ENCODE results near the gene CCNJ. TPM values are rescaled to one million over a fixed set of nuclear protein-coding genes. Genes with fewer than 3 reads are reported as not detected.
A peak's percentile ranks its signal among the peaks of the same experiment; 100 is the strongest.
"Not testable (repeated sequence)": the region's sequence is repeated elsewhere in the genome, so short reads cannot be mapped to it uniquely, and the experiment has no call there.

The CCNJ gene
- polyA plus RNA-seq (ENCODE audit: insufficient read length in 3 of 3): 10 to 100 TPM; 14.7 to 17.7 (median 17.0) TPM
- long read RNA-seq, donor 1, transcript CCNJ-203 (6 exons, 2,677 nt): major isoform, 6 of 6 reads
- long read RNA-seq, donor 1, partial matches to known transcripts: 0 of 6 reads
- long read RNA-seq, donor 1, other reads (novel, unspliced or antisense): 0 of 6 reads
- long read RNA-seq, donor 2, transcript CCNJ-203 (6 exons, 2,677 nt): major isoform, 5 of 5 reads
- long read RNA-seq, donor 2, partial matches to known transcripts: 0 of 5 reads
- long read RNA-seq, donor 2, other reads (novel, unspliced or antisense): 0 of 5 reads
- long read RNA-seq, donor 3, full-length matches to known transcripts: 10 of 10 reads
- long read RNA-seq, donor 3, partial matches to known transcripts: 0 of 10 reads
- long read RNA-seq, donor 3, other reads (novel, unspliced or antisense): 0 of 10 reads
- long read RNA-seq, donor 4, partial matches to known transcripts: 0 of 2 reads
- long read RNA-seq, donor 4, other reads (novel, unspliced or antisense): 0 of 2 reads
- long read RNA-seq, donor 5: 0 reads
- long read RNA-seq, donor 6, transcript CCNJ-203 (6 exons, 2,677 nt): major isoform, 8 of 9 reads
- long read RNA-seq, donor 6, partial matches to known transcripts: 0 of 9 reads
- long read RNA-seq, donor 6, other reads (novel, unspliced or antisense): 0 of 9 reads
- long read RNA-seq, donor 7, partial matches to known transcripts: 6 of 6 reads
- long read RNA-seq, donor 7, other reads (novel, unspliced or antisense): 0 of 6 reads
- long read RNA-seq, donor 8, partial matches to known transcripts: 0 of 3 reads
- long read RNA-seq, donor 8, other reads (novel, unspliced or antisense): 0 of 3 reads
- long read RNA-seq, donor 9, full-length matches to known transcripts: 1 of 1 reads
- long read RNA-seq, donor 9, partial matches to known transcripts: 0 of 1 reads
- long read RNA-seq, donor 9, other reads (novel, unspliced or antisense): 0 of 1 reads
- long read RNA-seq, donor 10, full-length matches to known transcripts: 9 of 30 reads
- long read RNA-seq, donor 10, partial matches to known transcripts: 21 of 30 reads
- long read RNA-seq, donor 10, other reads (novel, unspliced or antisense): 0 of 30 reads
- long read RNA-seq, donor 11, transcript CCNJ-203 (6 exons, 2,677 nt): major isoform, 5 of 5 reads
- long read RNA-seq, donor 11, partial matches to known transcripts: 0 of 5 reads
- long read RNA-seq, donor 11, other reads (novel, unspliced or antisense): 0 of 5 reads
- long read RNA-seq, donor 12, partial matches to known transcripts: 0 of 1 reads
- long read RNA-seq, donor 12, other reads (novel, unspliced or antisense): 0 of 1 reads
- long read RNA-seq, donor 13: 0 reads
- long read RNA-seq, donor 14, partial matches to known transcripts: 0 of 5 reads
- long read RNA-seq, donor 14, other reads (novel, unspliced or antisense): 0 of 5 reads
- long read RNA-seq, donor 15: 0 reads
- long read RNA-seq, donor 16, transcript CCNJ-203 (6 exons, 2,677 nt): major isoform, 6 of 9 reads
- long read RNA-seq, donor 16, partial matches to known transcripts: 0 of 9 reads
- long read RNA-seq, donor 16, other reads (novel, unspliced or antisense): 0 of 9 reads

- peak; percentile 59 to 88 (median 81) for DNase-seq (ENCODE audit: extremely low read depth in 1 of 11, low read depth in 9 of 11, low spot score in 4 of 11)
Observed at GRCh38 chr10:96043033-96043892, at the start of gene CCNJ. TSS of gene CCNJ (plus strand) at chr10:96043583. CDS start at chr10:96044394, 811 bp downstream.

- not testable (repeated sequence) for DNase-seq (ENCODE audit: extremely low read depth in 1 of 11, low read depth in 9 of 11, low spot score in 4 of 11)
Observed at GRCh38 chr10:95994376-95994775, 49.0 kb upstream of the CCNJ start.

GRCh38 chr10:95998255-95998784 lies 45.1 kb upstream of the CCNJ start:
- DNase-seq (ENCODE audit: extremely low read depth in 1 of 11, low read depth in 9 of 11, low spot score in 4 of 11): no peak

GRCh38 chr10:96013956-96014355 lies 29.4 kb upstream of the CCNJ start:
- DNase-seq (ENCODE audit: extremely low read depth in 1 of 11, low read depth in 9 of 11, low spot score in 4 of 11): no peak

GRCh38 chr10:96014473-96015102 lies 28.8 kb upstream of the CCNJ start:
- no peak for DNase-seq (ENCODE audit: extremely low read depth in 1 of 11, low read depth in 9 of 11, low spot score in 4 of 11)

GRCh38 chr10:96017191-96017687 lies 26.1 kb upstream of the CCNJ start:
- DNase-seq (ENCODE audit: extremely low read depth in 1 of 11, low read depth in 9 of 11, low spot score in 4 of 11): peak; percentile 47 to 90 (median 80)

- no peak for DNase-seq (ENCODE audit: extremely low read depth in 1 of 11, low read depth in 9 of 11, low spot score in 4 of 11)
Observed at GRCh38 chr10:96021332-96021731, 22.1 kb upstream of the CCNJ start.

- DNase-seq (ENCODE audit: extremely low read depth in 1 of 11, low read depth in 9 of 11, low spot score in 4 of 11): no peak
Observed at GRCh38 chr10:96022739-96023138, 20.6 kb upstream of the CCNJ start.

GRCh38 chr10:96023168-96023567 lies 20.2 kb upstream of the CCNJ start:
- no peak for DNase-seq (ENCODE audit: extremely low read depth in 1 of 11, low read depth in 9 of 11, low spot score in 4 of 11)

- peak in 1 of 11 donors; percentile 3 for DNase-seq (ENCODE audit: extremely low read depth in 1 of 11, low read depth in 9 of 11, low spot score in 4 of 11)
Observed at GRCh38 chr10:96025566-96025965, 17.8 kb upstream of the CCNJ start.

- no peak for DNase-seq (ENCODE audit: extremely low read depth in 1 of 11, low read depth in 9 of 11, low spot score in 4 of 11)
Observed at GRCh38 chr10:96034625-96035024, 8.8 kb upstream of the CCNJ start.

GRCh38 chr10:96038476-96039387 lies 4.7 kb upstream of the CCNJ start:
- no peak for DNase-seq (ENCODE audit: extremely low read depth in 1 of 11, low read depth in 9 of 11, low spot score in 4 of 11)

- DNase-seq (ENCODE audit: extremely low read depth in 1 of 11, low read depth in 9 of 11, low spot score in 4 of 11): no peak
Observed at GRCh38 chr10:96041146-96041545, 2.2 kb upstream of the CCNJ start.

GRCh38 chr10:96043893-96044715 lies 721 bp downstream of the CCNJ start:
- peak in 10 of 11 donors; percentile 20 to 62 (median 40) for DNase-seq (ENCODE audit: extremely low read depth in 1 of 11, low read depth in 9 of 11, low spot score in 4 of 11)

- DNase-seq (ENCODE audit: extremely low read depth in 1 of 11, low read depth in 9 of 11, low spot score in 4 of 11): peak in 3 of 11 donors; percentile 6 to 15 (median 7)
Observed at GRCh38 chr10:96044736-96045135, 1.4 kb downstream of the CCNJ start.
